Measurements from ENCODE around the gene BTBD16. TPM values are rescaled to one million over a fixed set of nuclear protein-coding genes. Genes with fewer than 3 reads are reported as not detected.

BTBD16 gene
- total RNA-seq, 1 experiment from 2014 or later, result not detected

DNA sequence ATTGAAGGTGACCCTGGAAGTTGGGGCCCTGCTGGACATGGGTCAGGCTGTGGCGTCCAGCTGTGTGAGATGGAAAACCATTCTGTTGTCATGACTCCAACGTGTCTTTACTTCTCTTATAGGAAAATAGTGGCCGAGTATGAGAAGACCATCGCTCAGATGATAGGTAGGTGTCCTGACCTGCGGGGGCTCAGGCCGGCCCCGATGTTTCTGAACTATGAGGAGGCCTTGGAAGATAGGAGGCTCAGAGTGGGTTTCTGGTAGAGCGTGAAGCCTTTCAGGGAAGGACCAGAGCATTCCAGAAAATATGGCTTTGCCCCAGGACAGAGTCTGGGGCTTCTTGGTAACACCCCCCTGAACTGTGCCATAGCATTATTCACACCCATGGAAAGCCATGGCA lies 29.3 kb upstream of the BTBD16 start:
- no peaks in the 10 kb centered on the region for H3K27me3 ChIP-seq
- H3K4me1 ChIP-seq, result no peaks in the 10 kb centered on the region
- H3K9me3 ChIP-seq (replicated peaks), result no peaks in the 10 kb centered on the region
- no peak for DNase-seq
- no peak overlapping the region for H3K4me3 ChIP-seq
- H3K36me3 ChIP-seq, result peaks cover 54% of the 10 kb centered on the region
- H3K27ac ChIP-seq, result no peak overlapping the region

DNA sequence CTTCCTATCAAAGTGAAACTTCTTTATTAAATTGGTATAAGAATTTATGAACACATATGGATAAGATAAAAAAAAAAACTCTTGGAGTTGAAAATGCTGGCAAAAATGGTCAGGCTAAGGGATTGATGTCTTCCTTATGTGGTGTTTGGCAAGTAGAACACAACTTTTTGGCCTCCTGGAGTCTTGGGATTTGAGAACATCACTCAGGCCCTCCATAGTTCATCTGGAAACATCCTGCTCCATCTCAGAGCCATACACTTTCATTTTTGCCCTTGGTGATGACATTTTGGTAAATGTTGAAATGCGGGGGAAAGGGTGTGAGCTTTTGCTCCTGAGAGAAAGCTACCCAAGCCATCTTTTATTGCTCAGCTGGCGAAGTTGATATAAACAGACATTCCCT lies 27.5 kb upstream of the BTBD16 start:
- H3K27me3 ChIP-seq, result no peaks in the 10 kb centered on the region
- H3K27ac ChIP-seq, result no peak overlapping the region
- no peaks in the 10 kb centered on the region for H3K4me1 ChIP-seq
- H3K36me3 ChIP-seq, result peaks cover 44% of the 10 kb centered on the region
- H3K9me3 ChIP-seq (replicated peaks), result no peaks in the 10 kb centered on the region
- DNase-seq, result no peak
- H3K4me3 ChIP-seq, result no peak overlapping the region

DNA sequence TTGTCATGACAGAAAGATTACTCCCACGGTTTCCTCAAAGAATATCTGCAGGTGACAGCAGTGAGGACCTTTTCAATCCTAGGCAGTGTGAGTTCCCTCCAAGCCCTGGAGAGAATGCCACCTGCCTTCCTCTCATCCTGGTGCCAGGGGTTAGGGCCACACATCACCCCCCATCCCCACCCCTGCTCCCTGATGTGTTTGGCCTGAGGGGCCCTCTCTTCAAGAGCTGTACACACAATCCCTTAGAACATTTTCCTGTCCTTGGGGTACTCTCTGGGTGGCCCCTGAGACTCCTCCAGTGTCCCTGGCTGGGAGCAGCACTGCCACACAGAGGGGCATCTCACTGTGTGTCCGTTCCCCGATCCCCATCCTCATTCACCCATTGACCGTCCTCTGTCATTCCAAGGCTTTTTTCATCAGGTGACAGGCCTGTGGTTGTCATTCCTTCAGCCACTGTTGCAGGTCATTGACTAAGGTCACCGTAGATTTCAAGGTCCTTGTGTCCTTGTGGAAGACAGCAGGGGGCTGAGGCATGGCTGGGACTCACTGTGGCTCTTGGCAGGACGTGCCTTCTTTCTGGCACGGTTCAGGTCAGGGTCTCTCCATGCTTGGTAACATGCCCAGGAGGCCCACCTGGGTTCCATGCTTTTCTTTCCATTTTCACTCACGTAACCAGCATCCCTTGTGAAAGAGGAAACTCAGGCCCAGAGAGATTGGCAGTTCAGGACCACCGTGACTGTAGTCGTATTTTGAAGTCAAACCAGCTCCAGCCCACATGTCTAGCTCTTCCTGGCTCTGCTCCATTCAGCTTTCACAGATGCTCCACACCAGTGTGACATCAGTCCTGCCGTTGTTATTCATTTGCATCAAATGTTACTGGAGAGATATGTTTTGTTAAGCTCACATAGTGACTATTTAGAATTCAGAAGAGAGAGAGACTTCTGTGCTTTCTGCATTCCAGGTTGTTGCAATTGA lies 26.8 kb upstream of the BTBD16 start:
- Histone ChIP-seq H3K4me3 (no peak overlapping the region), H3K9me3 (replicated peaks) (no peaks in the 10 kb centered on the region), H3K36me3 (peaks cover 40% of the 10 kb centered on the region), H3K27me3 (no peaks in the 10 kb centered on the region), H3K27ac (no peak overlapping the region), H3K4me1 (no peaks in the 10 kb centered on the region)
- DNase-seq, result no peak

DNA sequence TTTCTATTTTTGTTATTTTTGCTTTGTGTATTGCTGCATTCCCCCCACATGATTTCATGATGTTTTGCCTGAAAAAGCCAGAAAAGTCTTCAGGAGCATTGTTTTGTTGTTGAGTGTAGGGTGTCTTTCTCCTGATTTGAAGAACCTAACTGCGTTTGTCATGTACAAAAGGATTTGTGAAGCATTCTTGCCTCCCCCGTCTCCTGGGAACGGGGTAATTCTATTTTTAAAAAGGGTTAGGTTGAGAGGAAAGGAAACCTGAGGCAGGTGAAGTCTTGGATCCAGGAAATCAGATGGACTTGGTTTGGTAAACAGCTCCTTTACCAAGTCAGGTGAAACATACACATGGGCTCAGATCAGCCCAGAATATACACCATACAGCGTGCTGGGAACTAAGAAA lies 26.0 kb upstream of the BTBD16 start:
- Histone ChIP-seq H3K9me3 (replicated peaks) (no peaks in the 10 kb centered on the region), H3K27ac (no peak overlapping the region), H3K36me3 (peaks cover 31% of the 10 kb centered on the region), H3K4me3 (no peak overlapping the region), H3K4me1 (no peaks in the 10 kb centered on the region), H3K27me3 (no peaks in the 10 kb centered on the region)
- DNase-seq, result no peak

DNA sequence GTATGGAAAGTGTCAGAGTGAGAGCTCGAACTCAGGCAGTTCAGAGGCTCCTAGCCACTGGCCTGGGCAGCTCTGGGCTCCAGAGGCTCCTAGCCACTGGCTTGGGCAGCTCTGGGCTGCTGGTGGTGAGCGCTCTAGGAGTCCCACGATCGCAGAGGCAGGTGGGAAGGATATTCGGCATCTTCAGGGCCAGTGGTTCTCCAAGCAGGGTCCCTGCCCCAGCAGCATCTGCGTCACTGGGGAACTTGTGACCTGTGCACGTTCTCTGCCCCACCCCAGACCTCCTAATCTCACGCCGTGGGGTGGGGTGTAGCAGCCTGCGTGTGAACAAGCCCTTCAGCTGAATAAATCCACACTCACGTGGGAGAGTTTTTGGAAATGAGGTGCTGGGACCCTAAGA lies 25.2 kb upstream of the BTBD16 start:
- Histone ChIP-seq H3K27me3 (no peaks in the 10 kb centered on the region), H3K27ac (no peak overlapping the region), H3K4me3 (no peak overlapping the region), H3K36me3 (peaks cover 25% of the 10 kb centered on the region), H3K9me3 (replicated peaks) (no peaks in the 10 kb centered on the region), H3K4me1 (no peaks in the 10 kb centered on the region)
- DNase-seq, result no peak

DNA sequence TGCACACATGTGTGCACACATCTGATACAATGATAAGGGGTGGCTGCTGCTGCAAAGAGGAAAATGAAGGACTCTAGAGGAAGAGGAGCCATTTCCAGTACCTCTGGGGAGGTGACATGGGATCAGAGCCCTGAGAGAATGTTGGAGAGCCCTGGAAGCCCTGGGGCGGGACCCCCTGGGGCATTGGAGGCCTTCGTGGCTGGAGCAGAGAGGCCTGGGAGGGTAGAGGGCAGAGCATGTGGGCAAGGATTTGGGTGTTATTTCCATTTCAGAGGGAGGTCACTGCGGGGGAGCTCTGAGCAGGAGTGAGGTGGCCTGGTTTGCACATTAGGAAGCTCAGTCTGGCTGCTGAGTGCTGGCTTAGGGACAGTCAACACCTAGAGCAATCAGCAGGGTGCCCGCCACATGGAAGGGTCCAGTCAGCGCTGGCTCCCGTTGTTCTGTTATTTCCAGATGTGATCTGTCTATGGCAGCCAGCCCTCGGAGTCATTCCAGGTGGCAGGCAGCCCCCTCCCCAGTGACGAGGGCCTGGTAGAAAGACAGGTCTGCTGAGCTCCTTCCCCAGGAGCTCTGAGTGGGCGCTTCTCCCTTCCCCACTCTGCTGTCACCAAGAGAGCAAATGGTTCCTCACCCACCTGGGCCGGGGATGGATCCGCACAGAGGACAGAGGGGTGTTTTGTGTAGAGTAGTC lies 24.1 kb upstream of the BTBD16 start:
- Histone ChIP-seq H3K9me3 (replicated peaks) (no peaks in the 10 kb centered on the region), H3K4me3 (no peak overlapping the region), H3K4me1 (no peaks in the 10 kb centered on the region), H3K27ac (no peak overlapping the region), H3K36me3 (peaks cover 20% of the 10 kb centered on the region), H3K27me3 (no peaks in the 10 kb centered on the region)
- DNase-seq, result no peak

DNA sequence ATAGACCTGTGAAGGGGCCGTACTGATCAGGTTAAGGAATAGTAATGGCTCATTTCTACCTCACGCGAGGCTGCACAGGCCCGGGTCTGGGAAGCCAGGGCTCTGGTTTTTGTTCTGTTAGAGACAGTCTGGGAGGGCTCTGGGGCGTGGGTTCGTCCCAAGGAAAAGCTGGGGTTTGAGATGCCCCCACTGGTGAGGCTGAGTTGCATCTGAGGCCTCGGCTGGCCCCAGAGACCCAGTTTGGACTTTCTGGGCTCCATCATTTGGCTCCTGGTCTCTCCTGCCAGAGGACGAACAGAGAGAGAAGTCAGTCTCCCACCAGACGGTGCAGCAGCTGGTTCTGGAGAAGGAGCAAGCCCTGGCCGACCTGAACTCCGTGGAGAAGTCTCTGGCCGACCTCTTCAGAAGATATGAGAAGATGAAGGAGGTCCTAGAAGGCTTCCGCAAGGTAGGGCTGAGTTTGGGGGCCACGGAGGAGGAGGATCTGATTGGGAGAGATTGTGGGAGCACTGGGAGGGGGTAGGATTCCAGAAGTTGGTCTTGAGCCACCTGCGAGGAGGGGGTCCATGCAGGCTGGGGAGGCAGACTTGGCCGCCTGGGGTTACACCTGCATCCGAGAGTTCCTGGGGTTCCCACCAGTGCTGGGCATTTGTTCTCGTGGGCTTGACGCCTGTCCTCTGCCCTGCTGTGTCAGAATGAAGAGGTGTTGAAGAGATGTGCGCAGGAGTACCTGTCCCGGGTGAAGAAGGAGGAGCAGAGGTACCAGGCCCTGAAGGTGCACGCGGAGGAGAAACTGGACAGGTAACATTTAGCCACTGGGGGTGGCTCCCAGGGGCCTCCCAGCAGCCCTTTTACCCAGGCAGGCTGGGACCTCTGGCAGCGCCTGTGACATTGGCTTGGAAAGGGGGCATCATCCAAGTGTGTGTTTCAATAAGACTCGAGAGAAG lies 22.5 kb upstream of the BTBD16 start:
- no peaks in the 10 kb centered on the region for H3K4me1 ChIP-seq
- H3K36me3 ChIP-seq, result peaks cover 12% of the 10 kb centered on the region
- H3K27ac ChIP-seq, result no peak overlapping the region
- no peak for DNase-seq
- H3K4me3 ChIP-seq, result no peak overlapping the region
- H3K9me3 ChIP-seq (replicated peaks), result no peaks in the 10 kb centered on the region
- no peaks in the 10 kb centered on the region for H3K27me3 ChIP-seq

DNA sequence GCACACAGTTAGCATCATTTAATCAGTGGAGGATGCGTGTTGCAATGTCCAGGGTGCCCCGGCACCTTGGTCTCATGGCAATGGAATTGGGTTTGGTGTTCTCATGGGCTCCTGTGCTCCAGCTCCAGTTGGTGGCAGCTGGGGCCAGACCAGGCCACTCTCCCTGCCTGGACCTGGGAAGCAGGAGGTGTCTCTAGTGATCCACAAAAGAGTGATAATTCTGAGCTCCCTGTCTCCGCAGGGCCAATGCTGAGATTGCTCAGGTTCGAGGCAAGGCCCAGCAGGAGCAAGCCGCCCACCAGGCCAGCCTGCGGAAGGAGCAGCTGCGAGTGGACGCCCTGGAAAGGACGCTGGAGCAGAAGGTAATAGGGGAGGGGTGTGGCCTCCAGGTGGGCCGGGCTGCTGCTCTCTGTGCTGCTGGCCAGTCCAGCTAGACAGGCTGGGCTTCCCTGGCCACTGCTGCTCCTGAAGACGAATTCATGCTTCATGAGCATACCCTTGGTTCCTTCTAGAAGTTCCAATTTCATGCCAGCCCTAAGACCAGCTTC lies 21.7 kb upstream of the BTBD16 start:
- Histone ChIP-seq H3K9me3 (replicated peaks) (no peaks in the 10 kb centered on the region), H3K4me1 (no peaks in the 10 kb centered on the region), H3K27ac (no peak overlapping the region), H3K4me3 (no peak overlapping the region), H3K36me3 (peaks cover 9% of the 10 kb centered on the region; the same call in 1 of the 2 replicates), H3K27me3 (no peaks in the 10 kb centered on the region)
- no peak for DNase-seq

DNA sequence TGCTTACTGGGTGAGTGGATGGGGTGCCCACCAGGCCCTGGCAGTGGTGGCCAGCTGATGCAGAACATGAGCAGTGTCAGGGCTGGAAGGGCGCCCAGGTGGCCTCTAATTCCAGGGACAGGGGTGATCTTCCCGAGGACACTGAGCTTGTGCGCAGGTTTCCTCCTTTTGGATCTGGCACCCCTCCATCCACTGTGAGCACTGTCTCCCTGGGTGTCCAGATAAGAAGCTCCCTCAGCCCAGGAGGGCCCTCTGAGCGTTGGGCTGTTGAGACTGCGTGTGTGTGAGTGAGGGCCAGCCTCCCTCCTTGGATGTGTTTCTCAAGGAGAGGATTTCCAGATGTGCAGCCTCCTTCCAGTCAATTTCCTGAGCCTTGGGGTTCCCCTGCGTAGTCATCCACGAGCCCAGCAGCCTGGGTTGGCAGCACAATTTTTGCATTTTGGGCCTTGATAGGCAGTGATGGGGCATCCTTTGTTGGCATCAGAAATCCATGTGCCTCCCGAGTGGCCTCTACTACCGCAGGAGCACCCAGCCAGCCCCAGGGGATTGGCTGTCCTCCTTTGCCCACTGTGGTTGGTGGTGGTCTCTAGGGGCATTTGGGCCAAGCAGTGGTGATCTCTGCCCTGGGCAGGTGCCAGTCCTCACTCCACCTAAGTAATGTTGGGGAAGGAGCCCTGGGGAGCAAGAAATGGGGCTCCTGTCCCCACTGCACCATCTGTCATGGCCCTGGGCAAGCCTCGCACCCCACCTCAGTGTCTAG lies 20.9 kb upstream of the BTBD16 start:
- no peak for DNase-seq
- no peaks in the 10 kb centered on the region for H3K9me3 ChIP-seq (replicated peaks)
- no peaks in the 10 kb centered on the region for H3K27me3 ChIP-seq
- H3K36me3 ChIP-seq, result peaks cover 3% of the 10 kb centered on the region; the same call in 1 of the 2 replicates
- no peaks in the 10 kb centered on the region for H3K4me1 ChIP-seq
- H3K4me3 ChIP-seq, result no peak overlapping the region
- H3K27ac ChIP-seq, result no peak overlapping the region

DNA sequence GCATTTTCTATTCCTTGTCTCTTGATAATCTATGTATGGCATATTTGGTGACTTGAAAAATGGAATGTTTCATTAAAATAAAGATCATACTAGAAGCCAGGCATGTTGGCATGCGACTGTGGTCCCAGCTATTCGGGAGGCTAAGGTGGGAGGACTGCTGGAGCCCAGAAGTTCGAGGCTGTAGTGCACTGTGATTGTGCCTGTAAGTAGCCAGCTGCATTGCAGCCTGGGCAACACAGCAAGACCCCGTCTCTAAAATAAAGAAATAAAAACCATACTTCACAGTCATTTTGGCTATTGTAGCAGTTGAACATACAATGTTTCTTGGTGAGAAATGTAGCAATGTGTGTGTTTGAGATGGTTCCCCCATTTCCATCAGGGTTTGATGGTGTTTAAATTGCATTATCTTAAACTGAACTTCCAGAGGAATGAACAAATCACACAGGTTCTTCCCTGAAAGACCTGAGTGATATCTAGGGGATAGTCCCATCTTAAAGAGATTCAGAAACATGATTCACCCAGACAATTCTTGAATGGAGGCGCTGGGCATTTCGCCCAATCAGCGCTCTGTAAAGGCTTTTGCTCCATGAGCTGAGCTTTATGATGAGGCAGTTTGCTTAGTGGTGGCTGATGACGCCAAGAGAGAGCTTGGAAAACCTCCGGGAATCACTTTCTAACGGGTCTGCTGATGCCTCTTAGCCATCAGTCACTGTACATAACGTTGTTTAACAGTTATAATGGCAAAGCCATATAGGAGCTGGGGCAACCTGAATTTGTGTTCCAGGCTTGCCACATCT lies 19.4 kb upstream of the BTBD16 start:
- peaks cover 3% of the 10 kb centered on the region; the same call in 1 of the 2 replicates for H3K36me3 ChIP-seq
- no peak overlapping the region for H3K4me3 ChIP-seq
- no peak overlapping the region for H3K27ac ChIP-seq
- H3K4me1 ChIP-seq, result no peaks in the 10 kb centered on the region
- H3K9me3 ChIP-seq (replicated peaks), result no peaks in the 10 kb centered on the region
- H3K27me3 ChIP-seq, result no peaks in the 10 kb centered on the region
- no peak for DNase-seq

DNA sequence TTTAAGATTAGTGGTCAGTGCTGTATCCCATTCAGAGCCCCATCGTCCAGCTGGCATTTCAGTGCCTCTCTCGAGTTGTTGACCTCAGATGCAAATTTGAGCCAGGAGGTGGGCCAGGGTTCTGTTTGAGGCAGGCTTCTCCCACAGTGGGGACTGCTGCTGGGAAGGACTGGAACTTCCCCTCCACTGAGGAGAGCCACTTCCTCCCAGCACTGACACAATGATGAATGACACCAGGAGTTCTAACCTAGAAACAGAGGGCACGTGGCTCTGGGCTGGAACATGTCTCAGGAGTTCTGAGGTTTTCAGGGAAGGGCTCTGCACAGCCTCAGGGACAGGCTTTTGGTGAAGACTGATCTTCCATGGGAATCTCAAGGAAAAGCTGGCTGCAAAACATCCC lies 18.3 kb upstream of the BTBD16 start:
- DNase-seq, result no peak
- Histone ChIP-seq H3K36me3 (peaks cover 3% of the 10 kb centered on the region; the same call in 1 of the 2 replicates), H3K4me3 (no peak overlapping the region), H3K27ac (no peak overlapping the region), H3K9me3 (replicated peaks) (no peaks in the 10 kb centered on the region), H3K27me3 (no peaks in the 10 kb centered on the region), H3K4me1 (no peaks in the 10 kb centered on the region)

DNA sequence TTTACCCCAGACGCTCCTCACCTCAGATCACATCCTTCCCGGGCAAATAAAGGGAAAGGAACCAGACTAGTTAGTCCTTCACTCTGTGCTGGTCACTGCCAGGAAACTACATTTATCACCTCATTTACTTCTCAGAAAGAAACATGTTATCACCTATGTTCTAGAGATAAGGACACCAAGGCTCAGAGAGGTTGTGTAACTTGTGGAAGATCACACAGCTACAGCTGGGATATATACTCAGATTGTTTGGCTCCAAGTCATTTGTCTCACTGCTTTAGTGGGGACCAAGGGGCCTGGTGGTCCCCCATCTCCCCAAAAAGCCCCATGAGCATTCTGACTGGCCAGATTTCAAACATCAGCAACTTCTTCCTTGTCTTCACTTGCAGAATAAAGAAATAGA lies 17.5 kb upstream of the BTBD16 start:
- no peak overlapping the region for H3K4me3 ChIP-seq
- peaks cover 3% of the 10 kb centered on the region; the same call in 1 of the 2 replicates for H3K36me3 ChIP-seq
- no peak for DNase-seq
- no peaks in the 10 kb centered on the region for H3K27me3 ChIP-seq
- H3K9me3 ChIP-seq (replicated peaks), result no peaks in the 10 kb centered on the region
- H3K4me1 ChIP-seq, result peaks cover 2% of the 10 kb centered on the region; the same call in 1 of the 2 replicates
- H3K27ac ChIP-seq, result no peak overlapping the region

DNA sequence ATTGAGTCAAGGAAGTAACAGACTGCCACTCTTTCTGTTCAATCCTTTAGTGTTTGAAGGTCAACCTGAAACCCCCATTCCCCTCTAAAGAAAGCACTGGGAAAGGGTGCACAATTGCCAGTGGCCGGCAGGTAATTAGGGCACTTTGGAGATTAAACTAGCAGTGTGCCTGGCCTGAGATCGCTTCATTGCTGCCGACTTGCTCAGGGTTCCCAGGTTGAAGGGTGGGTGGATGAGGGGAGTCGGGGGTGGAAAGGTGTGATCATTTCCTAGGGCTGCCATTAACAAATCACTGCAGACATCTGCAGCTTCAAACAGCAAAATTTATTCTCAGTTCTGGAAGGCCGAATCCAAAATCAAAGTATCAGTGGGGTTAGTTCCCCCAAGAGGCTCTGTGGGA lies 16.3 kb upstream of the BTBD16 start:
- H3K4me3 ChIP-seq, result no peak overlapping the region
- H3K36me3 ChIP-seq, result peaks cover 3% of the 10 kb centered on the region; the same call in 1 of the 2 replicates
- DNase-seq, result no peak
- no peaks in the 10 kb centered on the region for H3K9me3 ChIP-seq (replicated peaks)
- H3K27me3 ChIP-seq, result no peaks in the 10 kb centered on the region
- peaks cover 6% of the 10 kb centered on the region; the same call in 1 of the 2 replicates for H3K4me1 ChIP-seq
- no peak overlapping the region for H3K27ac ChIP-seq

All from SJCRH30 (cell line).